HG02970 (cell line): Measurements from ENCODE around the gene GNA12.
"Not testable (repeated sequence)": the region's sequence is repeated elsewhere in the genome, so short reads cannot be mapped to it uniquely, and the experiment has no call there.

Experiments used
- ATAC-seq: cut with Tn5 transposase; IDR thresholded peaks from one replicate; pipeline ENCODE4 v1.9.1; 2021; ENCODE audit warnings: mild to moderate bottlenecking, moderate library complexity, moderate number of reproducible peaks; ENCODE audit not compliant: unreplicated experiment, low FRiP score

The GNA12 gene

GRCh38 chr7:2758673-2759616 is 85.2 kb downstream of the GNA12 start:
- no peak for ATAC-seq

- ATAC-seq: peak; percentile 62
Measured at GRCh38 chr7:2757904-2758672, 86.0 kb downstream of the GNA12 start.

GRCh38 chr7:2757361-2757903 is 86.7 kb downstream of the GNA12 start:
- ATAC-seq: no peak

DNA sequence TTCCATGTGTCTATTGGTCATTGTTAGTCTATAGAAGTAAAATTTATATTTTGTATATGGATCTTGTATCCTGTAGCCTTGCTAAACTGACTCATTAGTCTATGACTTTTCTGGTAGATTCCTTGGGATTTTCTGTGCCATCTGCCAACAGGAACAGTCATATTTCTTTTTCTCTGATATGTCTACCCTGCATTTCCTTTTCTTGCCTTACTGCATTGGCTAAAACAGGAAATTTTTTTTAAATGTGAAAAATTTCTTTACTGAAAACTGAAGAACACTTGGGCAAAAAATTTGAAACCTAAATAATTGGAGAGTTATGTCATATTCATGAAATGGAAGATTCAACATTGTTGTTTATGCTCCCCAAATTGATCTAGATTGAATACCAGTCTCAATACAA is 88.6 kb downstream of the GNA12 start:
- ATAC-seq: no peak

GRCh38 chr7:2754912-2755311 is 89.2 kb downstream of the GNA12 start:
- ATAC-seq: no peak

DNA sequence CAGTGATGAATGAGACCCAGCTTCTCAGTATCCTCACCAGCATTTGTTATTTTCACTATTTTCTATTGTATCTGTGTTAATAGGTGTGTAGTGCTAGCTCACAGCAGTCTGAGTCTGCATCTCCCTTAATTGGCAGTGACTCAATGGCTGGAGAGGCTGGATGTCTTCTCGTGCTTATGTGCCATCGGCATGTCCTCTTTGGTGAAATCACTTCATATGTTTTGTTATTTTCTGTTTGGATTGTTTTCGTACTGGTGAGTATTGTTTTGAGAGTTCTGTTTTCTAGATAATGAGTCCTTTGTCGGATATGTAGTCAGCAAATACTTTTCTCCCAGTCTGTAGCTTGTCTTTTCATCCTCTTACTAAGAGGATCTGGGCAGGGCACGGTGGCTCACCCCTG is 90.0 kb downstream of the GNA12 start:
- no peak for ATAC-seq

DNA sequence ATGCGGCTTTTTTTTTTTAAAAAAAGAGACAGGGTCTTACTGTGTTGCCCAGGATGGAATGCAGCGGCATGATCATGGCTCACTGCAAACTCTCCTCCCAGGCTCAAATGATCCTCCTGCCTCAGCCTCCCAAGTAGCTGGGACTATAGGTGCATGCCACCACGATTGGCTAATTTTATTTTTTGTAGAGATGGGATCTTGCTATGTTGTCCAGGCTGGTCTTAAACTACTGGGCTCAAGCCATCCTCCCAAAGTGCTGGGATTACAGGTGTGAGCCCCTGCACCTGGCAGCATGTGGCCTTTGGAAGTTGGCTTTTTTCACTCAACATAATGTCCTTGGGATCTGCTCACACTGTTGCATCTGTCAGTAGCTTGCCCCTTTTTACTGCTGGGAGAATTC is 91.0 kb downstream of the GNA12 start:
- no peak for ATAC-seq

DNA sequence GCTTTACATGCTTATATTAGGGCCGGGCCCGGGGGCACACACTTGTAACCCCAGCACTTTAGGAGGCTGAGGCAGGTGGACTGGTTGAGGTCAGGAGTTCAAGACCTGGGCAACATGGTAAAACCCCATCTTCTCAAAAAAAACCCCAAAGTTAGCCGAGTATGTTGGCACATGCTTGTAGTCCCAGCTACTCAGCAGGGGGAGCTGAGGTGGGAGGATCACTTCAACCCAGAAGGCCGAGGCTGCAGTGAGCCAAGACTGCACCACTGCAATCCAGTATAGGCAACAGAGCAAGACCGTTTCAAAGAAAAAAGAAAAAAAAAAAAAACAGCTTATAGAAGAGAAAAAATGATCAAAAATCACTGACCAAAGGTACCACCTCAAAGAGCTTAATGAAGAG is 93.0 kb downstream of the GNA12 start:
- ATAC-seq: no peak

DNA sequence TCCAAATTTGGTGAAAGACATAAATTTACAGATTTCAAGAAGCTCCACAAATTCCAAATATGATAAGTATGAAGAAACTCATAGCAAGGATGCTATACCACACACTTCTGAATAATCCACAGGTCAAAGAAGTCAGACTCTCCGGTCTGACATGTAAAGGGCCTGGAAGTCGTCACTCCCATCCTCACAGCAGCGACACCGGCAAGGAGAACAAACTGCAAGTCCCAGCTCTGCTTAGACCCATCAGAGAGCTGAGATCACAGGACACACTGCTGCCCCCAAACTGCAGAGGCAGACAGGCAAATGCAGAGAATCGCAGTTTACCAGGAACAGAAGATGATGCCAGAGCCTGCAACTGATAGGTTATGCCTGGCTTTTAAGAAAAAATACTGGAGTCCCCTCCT is 94.1 kb downstream of the GNA12 start:
- no peak for ATAC-seq

- ATAC-seq: not testable (repeated sequence)
Measured at GRCh38 chr7:2748684-2749083, 95.4 kb downstream of the GNA12 start.

DNA sequence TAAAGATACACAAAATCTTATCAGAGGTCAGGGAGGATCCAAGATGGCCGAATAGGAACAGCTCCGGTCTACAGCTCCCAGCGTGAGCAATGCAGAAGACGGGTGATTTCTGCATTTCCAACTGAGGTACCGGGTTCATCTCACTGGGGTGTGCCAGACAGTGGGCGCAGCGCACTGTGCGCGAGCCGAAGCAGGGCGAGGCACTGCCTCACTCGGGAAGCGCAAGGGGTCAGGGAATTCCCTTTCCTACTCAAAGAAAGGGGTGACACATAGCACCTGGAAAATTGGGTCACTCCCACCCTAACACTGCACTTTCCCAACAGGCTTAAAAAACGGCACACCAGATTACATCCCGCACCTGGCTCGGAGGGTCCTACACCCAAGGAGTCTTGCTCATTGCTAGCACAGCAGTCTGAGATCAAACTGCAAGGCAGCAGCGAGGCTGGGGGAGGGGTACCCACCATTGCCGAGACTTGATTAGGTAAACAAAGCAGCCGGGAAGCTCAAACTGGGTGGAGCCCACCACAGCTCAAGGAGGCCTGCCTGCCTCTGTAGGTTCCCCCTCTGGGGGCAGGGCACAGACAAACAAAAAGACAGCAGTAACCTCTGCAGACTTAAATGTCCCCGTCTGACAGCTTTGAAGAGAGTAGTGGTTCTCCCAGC is 100.5 kb downstream of the GNA12 start:
- ATAC-seq: not testable (repeated sequence)

DNA sequence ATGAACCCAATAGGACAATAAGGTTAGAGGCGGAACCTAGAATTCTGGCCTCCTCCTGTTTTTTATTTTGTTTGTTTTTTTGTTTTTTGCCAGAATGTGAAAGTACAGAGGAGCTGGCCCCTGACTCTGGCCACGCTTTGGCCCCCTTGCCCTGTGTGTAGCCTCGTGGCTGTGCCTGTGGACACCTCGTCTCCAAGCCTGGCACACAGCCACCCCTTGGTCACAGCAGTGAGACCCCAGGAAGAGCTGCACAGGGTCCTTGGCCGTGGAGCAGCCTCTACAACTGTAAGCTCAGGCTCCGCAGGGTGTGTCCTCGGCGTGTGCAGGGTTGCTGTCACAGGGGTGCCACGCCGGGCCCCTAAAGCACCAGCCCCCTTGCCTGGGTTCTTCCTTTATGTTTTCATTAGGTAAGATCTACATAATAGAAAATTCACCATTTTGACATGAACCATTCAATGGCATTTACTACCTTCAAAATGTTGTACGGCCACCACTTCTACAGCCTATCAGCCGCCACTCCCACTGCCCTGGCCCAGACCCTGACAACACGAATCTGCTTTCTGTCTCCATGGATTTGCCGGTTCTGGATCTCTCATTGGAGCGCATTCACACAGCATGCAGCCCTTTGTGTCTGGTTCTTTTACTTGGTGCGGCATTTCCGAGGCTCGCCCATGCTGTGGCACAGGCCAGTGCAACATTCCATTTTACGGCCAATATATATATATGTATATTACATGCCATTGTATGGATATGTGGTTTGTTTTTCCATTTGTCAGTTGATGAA is 105.2 kb downstream of the GNA12 start:
- no peak for ATAC-seq

DNA sequence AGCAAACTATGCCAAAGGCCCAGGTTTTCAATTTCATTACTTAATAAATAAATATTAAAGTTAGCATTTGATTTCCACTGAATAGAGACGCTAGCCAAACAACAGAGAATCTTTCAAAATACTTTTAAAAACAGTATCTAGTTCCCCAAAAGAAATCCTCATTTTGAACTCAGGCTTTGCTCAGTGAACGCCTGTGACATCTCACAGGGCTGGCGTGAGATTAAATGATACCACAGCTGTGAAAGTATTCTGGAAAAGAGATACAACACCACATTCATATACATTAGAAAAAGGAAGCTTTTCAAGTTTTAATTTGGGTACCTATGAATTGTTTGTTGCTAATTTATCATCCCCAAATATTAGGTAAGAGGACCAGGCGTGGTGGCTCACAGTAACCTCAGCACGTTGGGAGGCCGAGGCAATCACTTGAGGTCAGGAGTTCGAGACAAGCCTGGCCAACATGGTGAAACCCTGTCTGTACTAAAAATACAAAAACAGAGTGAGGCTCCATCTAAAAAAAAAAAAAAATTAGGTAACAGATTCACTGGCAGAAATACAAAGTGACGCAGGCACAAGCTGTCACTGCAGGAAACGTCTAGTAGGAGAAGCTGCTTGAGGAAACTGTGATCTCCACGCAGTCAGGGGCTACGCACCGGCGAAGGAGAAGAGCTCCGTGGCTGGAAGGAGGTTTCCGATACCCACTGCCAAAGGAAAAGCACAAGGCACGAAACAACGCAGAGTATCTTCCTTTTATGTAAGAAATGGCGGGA is 106.2 kb downstream of the GNA12 start:
- ATAC-seq: no peak

DNA sequence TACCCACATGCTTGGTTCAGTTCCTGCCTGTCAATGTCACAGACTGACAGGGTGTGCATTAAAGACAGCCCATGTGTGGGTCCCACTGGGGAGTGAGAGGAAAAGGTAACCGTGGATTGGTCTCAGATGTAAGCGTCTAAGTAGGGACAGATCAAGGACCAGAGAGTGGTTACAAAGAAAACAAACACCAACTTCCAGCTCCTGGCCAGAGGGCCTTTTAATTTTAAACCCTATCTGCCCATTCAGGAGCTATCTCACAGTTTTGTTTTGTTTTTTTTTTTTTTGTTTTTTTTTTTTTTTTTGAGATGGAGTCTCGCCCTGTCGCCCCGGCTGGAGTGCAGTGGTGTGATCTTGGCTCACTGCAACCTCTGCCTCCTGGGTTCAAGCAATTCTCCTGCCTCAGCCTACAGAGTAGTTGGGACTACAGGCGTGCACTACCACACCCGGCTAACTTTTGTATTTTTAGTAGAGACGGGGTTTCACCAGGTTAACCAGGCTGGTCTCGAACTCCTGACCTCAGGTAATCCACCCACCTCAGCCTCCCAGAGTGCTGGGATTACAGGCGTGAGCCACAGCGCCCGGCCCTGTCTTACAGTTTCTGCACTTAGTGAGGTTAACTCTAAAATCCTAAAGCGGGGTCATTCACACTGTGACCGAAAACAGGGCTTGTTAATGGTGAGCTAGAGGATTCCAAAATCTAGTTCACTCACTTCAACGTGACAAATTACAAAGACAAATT is 106.9 kb downstream of the GNA12 start:
- ATAC-seq: not testable (repeated sequence)

GRCh38 chr7:2736411-2736914 is 107.6 kb downstream of the GNA12 start:
- ATAC-seq: no peak

- ATAC-seq: no peak
Measured at GRCh38 chr7:2735744-2736143, 108.4 kb downstream of the GNA12 start.

- no peak for ATAC-seq
Measured at GRCh38 chr7:2734751-2735571, 109.1 kb downstream of the GNA12 start.
